HG03354 (cell line): ENCODE results near the gene CPNE8.

Experiments
- ATAC-seq: cut with Tn5 transposase; IDR thresholded peaks from one replicate; pipeline ENCODE4 v1.9.1; 2021; ENCODE audit warnings: mild to moderate bottlenecking; ENCODE audit not compliant: unreplicated experiment, poor library complexity, severe bottlenecking

CPNE8 gene

DNA sequence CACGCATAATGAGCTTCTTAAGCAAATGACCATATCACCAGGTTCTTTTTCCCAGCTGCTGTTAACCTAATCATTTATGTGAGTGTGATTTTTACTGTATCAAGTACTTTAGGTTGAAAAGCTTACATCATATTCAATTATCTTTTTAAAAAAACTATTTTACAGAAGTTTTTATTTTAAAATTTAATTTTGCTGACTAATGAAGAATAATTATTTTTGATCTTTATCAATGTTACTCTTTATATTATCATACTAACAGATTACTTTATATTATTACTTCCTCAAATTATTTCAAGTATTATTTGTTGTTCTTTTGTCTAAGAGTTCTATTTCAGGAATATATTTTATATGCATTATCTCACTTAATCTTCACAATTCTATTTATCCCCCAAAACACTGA, 236.3 kb downstream of the CPNE8 start:
- no peak for ATAC-seq

- ATAC-seq, result no peak
Measured at GRCh38 chr12:38666425-38666824, 239.0 kb downstream of the CPNE8 start.

- peak; percentile 83 for ATAC-seq
Measured at GRCh38 chr12:38664661-38665269, 240.6 kb downstream of the CPNE8 start.

- no peak for ATAC-seq
Measured at GRCh38 chr12:38662829-38663228, 242.6 kb downstream of the CPNE8 start.

GRCh38 chr12:38653650-38654049, 251.7 kb downstream of the CPNE8 start:
- ATAC-seq, result no peak

GRCh38 chr12:38648813-38649212, 256.6 kb downstream of the CPNE8 start:
- no peak for ATAC-seq

DNA sequence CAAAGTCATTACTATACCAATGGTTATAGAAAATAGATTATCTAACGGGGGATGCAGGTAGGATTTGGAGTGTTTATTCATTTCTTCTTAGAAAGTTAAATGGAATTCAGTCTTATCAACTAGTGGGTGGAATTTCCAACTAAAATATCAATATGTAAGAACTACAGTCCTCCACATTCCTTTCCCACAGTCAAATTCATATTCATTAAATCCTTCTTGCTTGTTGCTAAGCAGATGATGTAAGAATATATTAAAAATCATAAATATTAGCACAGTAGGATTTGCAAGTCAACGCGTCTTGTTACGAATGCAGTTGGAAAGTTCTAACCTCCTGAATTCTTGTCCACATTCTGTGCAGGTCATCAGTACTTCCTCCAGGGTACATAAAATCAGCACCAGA, 259.2 kb downstream of the CPNE8 start:
- no peak for ATAC-seq

DNA sequence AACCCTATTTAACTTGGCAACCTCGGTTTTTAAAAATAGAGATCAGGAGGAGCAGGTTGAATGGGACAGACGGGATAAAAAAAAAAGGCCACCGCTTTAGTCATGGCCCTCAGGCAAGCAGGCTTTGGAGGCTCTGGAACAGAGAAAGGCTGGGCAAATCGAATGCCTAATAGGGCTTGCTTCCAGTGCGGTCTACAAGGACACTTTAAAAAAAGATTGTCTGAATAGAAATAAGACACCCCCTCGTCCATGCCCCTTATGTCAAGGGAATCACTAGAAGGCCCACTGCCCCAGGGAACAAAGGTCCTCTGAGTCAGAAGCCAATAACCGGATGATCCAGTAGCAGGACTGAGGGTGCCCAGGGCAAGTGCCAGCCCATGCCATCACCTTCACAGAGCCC, 265.8 kb downstream of the CPNE8 start:
- no peak for ATAC-seq

- ATAC-seq, result no peak
Measured at GRCh38 chr12:38638401-38638800, 267.0 kb downstream of the CPNE8 start.

DNA sequence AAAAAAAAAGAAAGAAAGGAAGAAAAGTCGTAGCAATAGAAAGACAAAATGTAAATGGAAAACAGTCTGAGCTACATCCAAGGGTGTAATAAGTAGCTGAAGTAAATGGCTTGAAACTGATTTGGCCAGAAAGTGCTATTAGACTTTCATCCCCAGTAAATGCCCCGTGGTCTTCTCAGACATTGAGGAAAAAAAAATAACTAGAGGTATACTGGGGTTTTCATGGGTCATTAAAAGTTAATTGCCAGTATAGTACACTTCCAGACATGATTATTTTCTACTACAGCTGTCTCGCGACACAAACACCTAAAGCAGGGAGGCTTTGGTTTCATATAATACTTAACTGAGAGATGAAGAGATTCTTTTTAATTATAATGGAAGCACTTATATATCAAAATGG, 271.9 kb downstream of the CPNE8 start:
- no peak for ATAC-seq

GRCh38 chr12:38629064-38629463, 276.3 kb downstream of the CPNE8 start:
- ATAC-seq, result no peak

DNA sequence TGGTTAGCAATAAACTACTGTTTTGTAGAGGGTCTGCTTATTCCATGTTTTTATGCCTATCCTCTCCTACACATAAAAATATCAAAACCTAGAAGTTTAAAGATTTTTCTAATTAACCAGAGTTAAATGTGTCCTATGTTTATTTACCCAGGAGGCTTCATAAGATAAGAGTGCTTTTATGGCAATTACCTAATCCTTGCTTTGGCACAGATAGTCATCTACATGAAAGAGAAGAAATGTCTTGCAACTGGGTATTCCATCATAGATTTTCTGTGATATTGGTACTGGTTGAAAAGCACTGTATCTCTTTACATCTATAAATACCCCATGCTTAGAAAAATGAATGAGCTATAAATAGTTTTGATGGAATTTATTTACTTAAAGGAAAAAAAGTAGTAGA, 277.1 kb downstream of the CPNE8 start:
- no peak for ATAC-seq

GRCh38 chr12:38625306-38625705, 280.1 kb downstream of the CPNE8 start:
- ATAC-seq, result no peak

GRCh38 chr12:38614171-38614570, 291.2 kb downstream of the CPNE8 start:
- ATAC-seq, result no peak

DNA sequence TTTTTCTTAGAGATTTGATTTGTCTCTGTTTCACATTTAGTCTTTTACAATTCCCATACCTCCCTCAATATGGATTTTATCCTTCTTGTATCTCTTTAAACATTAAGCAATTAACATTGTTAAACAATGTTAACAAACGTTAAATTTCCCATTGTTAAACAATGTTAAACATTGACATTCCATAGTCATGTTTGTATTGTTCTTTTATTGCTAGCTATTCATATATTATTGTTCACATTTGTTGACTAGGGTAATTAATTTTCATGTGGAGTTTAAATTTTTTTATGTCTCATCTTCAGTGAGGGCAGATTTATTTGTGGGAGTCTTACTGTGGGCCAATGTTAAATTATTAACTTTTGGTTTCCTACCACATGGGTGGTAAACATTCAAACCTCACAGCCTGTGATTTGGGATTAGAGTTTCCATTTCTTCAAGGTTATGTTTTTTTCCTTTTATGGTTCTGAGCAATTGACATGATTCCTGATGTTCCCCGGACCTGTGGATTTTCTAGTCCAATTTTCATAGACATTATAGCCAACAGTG, 294.5 kb downstream of the CPNE8 start:
- no peak for ATAC-seq

DNA sequence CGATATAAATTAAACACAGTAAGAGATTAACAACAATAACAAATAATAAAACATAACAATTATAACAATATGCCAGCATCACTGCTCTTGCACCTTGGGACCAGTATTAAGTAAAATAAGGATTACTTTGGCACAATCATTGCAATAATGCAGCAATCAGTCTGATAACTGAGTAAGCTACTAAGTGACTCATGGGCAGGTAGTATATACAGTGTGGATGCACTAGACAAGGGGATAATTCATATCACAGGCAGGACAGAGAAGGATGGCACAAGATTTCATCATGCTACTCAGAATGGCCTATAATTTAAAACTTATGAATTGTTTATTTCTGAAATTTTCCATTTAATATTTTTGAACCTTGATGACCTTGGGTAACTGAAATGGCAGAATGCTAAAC, 298.1 kb downstream of the CPNE8 start:
- no peak for ATAC-seq
